Hepatocyte (in vitro differentiated cells): ENCODE measurements around the gene RIPOR1.

Experiments
- CTCF ChIP-seq: fragments of 200-600 bp; sonication (generic); IDR thresholded peaks from 2 replicates; pipeline ENCODE4 v1.5.1; 2016; ENCODE audit warnings: antibody characterized with exemption, mild to moderate bottlenecking; ENCODE audit not compliant: poor library complexity
- EZH2 ChIP-seq: fragments of 200-600 bp; sonication (generic); IDR thresholded peaks from 2 replicates; pipeline ENCODE4 v1.6.1; 2016; ENCODE audit warnings: antibody characterized with exemption, mild to moderate bottlenecking, borderline replicate concordance
- EZH2phosphoT487 ChIP-seq: fragments of 200-600 bp; sonication (generic); IDR thresholded peaks from one replicate; pipeline ENCODE4 v1.6.1; 2018; ENCODE audit warnings: antibody characterized with exemption, mild to moderate bottlenecking, low read depth, moderate library complexity; ENCODE audit not compliant: unreplicated experiment, severe bottlenecking

GRCh38 chr16:67483731-67484525 lies 44.7 kb upstream of the RIPOR1 start:
- TF ChIP-seq EZH2 (no peak), CTCF (no peak), EZH2phosphoT487 (no peak)
